ENCODE measurements around the gene PDE4B.
A peak's percentile ranks its signal among the peaks of the same experiment; 100 is the strongest.

The PDE4B gene

DNA sequence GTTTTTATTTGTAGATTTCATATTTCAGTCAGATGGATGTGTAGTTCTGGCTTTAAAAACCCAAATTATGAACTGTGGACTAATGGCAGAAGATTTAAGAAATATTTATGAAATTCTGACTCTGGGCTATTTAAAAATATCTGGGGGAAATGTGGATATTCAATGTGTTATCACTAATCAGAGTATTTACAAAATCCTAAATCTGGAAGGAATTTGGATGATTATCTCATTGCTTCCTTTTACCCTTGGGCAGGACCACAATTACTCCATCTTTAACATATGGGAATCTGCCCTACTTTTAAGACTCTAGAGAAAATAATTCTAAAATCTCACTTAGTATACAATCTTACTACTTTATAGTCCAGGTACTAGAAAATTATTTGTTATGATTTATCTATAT lies 203.2 kb downstream of the PDE4B start:
- peak overlapping the region; percentile 40 for H3K9ac ChIP-seq (ENCODE audit: low read length)
- H3K36me3 ChIP-seq (ENCODE audit: insufficient read depth, low read length): no peaks in the 10 kb centered on the region
- peak overlapping the region; percentile 63 for H3K4me3 ChIP-seq (ENCODE audit: low read depth, low read length, poor library complexity, severe bottlenecking)
- no peak for TF ChIP-seq EZH2 (IDR thresholded peaks at IDR 0.05; ENCODE audit: borderline replicate concordance, low read length)
- TF ChIP-seq, protein P1, sequence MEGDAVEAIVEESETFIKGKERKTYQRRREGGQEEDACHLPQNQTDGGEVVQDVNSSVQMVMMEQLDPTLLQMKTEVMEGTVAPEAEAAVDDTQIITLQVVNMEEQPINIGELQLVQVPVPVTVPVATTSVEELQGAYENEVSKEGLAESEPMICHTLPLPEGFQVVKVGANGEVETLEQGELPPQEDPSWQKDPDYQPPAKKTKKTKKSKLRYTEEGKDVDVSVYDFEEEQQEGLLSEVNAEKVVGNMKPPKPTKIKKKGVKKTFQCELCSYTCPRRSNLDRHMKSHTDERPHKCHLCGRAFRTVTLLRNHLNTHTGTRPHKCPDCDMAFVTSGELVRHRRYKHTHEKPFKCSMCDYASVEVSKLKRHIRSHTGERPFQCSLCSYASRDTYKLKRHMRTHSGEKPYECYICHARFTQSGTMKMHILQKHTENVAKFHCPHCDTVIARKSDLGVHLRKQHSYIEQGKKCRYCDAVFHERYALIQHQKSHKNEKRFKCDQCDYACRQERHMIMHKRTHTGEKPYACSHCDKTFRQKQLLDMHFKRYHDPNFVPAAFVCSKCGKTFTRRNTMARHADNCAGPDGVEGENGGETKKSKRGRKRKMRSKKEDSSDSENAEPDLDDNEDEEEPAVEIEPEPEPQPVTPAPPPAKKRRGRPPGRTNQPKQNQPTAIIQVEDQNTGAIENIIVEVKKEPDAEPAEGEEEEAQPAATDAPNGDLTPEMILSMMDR (IDR thresholded peaks at IDR 0.05; ENCODE audit: low read length): no peak
- no peaks in the 10 kb centered on the region for H3K9me2 ChIP-seq (ENCODE audit: low read depth, low read length)
- peak overlapping the region; percentile 78 for H3K27ac ChIP-seq (ENCODE audit: low read depth, low read length, poor library complexity, severe bottlenecking)
- H3K4me2 ChIP-seq (ENCODE audit: low read length): peak overlapping the region; percentile 30
- peaks cover 56% of the 10 kb centered on the region for H3K4me1 ChIP-seq (ENCODE audit: insufficient read depth, low read length, severe bottlenecking)
- no peaks in the 10 kb centered on the region for H3K9me3 ChIP-seq (ENCODE audit: low read length)
- H4K20me1 ChIP-seq (ENCODE audit: insufficient read depth, low read length): no peaks in the 10 kb centered on the region
- H3F3A ChIP-seq (ENCODE audit: insufficient read depth, low read length): no peaks in the 10 kb centered on the region
- H2AFZ ChIP-seq (ENCODE audit: low read length): no peak overlapping the region
- no peaks in the 10 kb centered on the region for H3K27me3 ChIP-seq (ENCODE audit: insufficient read depth, low read length)
- H3K79me2 ChIP-seq (ENCODE audit: insufficient read depth, low read length): peaks cover 34% of the 10 kb centered on the region; the same call in 1 of the 2 replicates

DNA sequence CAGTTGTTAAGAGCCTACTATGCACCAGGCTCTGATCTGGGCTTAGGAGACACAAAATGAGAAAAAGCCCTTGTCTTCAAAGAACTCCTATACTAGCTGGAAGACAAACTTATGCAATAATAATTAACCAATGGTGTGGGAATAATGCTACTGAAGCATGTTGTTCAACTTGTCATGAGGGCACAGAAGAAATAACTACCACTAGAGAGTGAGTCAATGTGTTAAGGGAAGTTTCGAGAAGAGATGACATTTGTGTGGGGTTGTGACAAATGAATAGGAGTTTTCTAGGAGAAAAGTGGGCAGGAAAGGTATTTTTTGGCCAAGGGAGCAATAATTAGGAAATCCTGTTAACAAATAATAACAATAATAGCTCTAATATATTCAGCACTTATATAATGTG lies 205.0 kb downstream of the PDE4B start:
- TF ChIP-seq EZH2 (IDR thresholded peaks at IDR 0.05; ENCODE audit: borderline replicate concordance, low read length): no peak
- TF ChIP-seq, protein P1 (IDR thresholded peaks at IDR 0.05; ENCODE audit: low read length): no peak
- H3K4me3 ChIP-seq (ENCODE audit: low read depth, low read length, poor library complexity, severe bottlenecking): no peak overlapping the region
- H3K9ac ChIP-seq (ENCODE audit: low read length): no peak overlapping the region
- H3K36me3 ChIP-seq (ENCODE audit: insufficient read depth, low read length): no peaks in the 10 kb centered on the region
- H3K27ac ChIP-seq (ENCODE audit: low read depth, low read length, poor library complexity, severe bottlenecking): peak overlapping the region; percentile 0
- H3K27me3 ChIP-seq (ENCODE audit: insufficient read depth, low read length): no peaks in the 10 kb centered on the region
- H3F3A ChIP-seq (ENCODE audit: insufficient read depth, low read length): no peaks in the 10 kb centered on the region
- no peaks in the 10 kb centered on the region for H3K9me2 ChIP-seq (ENCODE audit: low read depth, low read length)
- H2AFZ ChIP-seq (ENCODE audit: low read length): no peak overlapping the region
- H4K20me1 ChIP-seq (ENCODE audit: insufficient read depth, low read length): no peaks in the 10 kb centered on the region
- peaks cover 34% of the 10 kb centered on the region; the same call in 1 of the 2 replicates for H3K79me2 ChIP-seq (ENCODE audit: insufficient read depth, low read length)
- H3K9me3 ChIP-seq (ENCODE audit: low read length): no peaks in the 10 kb centered on the region
- peak overlapping the region; percentile 43; the same call in 1 of the 2 replicates for H3K4me2 ChIP-seq (ENCODE audit: low read length)
- peaks cover 56% of the 10 kb centered on the region for H3K4me1 ChIP-seq (ENCODE audit: insufficient read depth, low read length, severe bottlenecking)

DNA sequence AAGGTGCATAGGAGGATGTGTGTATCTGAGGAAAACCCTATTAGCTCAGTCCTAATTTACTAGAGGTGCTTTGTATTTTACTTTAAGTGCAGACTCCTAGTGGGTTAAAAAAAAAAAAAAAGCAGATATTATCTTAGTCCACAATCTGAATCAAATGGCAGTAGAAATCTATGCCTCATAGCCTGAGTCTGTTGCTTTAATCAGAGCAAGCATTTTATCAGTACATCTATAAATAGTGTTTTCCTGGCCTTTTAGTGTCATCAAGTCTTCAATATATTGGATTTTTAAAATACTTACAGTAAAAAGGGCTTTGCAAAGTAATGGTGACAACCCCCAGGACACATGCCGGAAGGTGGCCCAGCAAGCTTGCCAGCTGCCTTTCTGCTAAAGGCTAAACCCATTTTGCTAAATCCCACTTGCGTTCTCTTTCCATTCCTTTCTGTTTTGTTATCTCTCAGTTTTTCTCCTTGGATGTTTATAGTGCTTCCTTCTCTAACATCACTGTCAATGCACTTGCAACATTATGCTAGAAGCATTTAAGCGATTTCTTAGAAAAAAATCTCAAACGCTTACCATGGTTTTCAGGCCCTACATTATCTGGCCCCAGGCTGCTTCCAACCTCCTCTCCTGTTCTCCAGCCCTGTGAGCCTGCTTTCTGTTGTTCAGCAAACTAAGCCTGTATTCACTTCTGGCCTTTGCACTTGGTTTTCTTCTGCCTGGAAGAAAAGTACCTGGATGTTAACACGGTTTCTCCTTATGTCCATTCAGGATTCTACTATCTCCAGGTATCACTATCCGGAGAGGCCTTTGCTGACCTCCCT lies 206.3 kb downstream of the PDE4B start:
- Histone ChIP-seq H3K4me3 (ENCODE audit: low read depth, low read length, poor library complexity, severe bottlenecking) (no peak overlapping the region), H4K20me1 (ENCODE audit: insufficient read depth, low read length) (no peaks in the 10 kb centered on the region), H3K4me1 (ENCODE audit: insufficient read depth, low read length, severe bottlenecking) (peaks cover 69% of the 10 kb centered on the region), H3K27me3 (ENCODE audit: insufficient read depth, low read length) (no peaks in the 10 kb centered on the region), H3F3A (ENCODE audit: insufficient read depth, low read length) (no peaks in the 10 kb centered on the region), H3K9ac (ENCODE audit: low read length) (no peak overlapping the region), H3K36me3 (ENCODE audit: insufficient read depth, low read length) (no peaks in the 10 kb centered on the region), H3K9me3 (ENCODE audit: low read length) (no peaks in the 10 kb centered on the region), H3K4me2 (ENCODE audit: low read length) (peak overlapping the region; percentile 11; the same call in 1 of the 2 replicates), H3K27ac (ENCODE audit: low read depth, low read length, poor library complexity, severe bottlenecking) (peak overlapping the region; percentile 17), H3K79me2 (ENCODE audit: insufficient read depth, low read length) (peaks cover 26% of the 10 kb centered on the region; the same call in 1 of the 2 replicates), H2AFZ (ENCODE audit: low read length) (no peak overlapping the region), H3K9me2 (ENCODE audit: low read depth, low read length) (no peaks in the 10 kb centered on the region)
- TF ChIP-seq EZH2 (IDR thresholded peaks at IDR 0.05; ENCODE audit: borderline replicate concordance, low read length): no peak
- TF ChIP-seq, protein P1 (IDR thresholded peaks at IDR 0.05; ENCODE audit: low read length): no peak
